Ovary (tissue), 9 donors: ENCODE results near the gene MICALL2. TPM values are rescaled to one million over a fixed set of nuclear protein-coding genes. Genes with fewer than 3 reads are reported as not detected.

Experiments
- DNase-seq, 5 donors: peaks; one replicate each; pipeline ENCODE4 v3.0.0-alpha.2; 2019 to 2020
- H3K27ac ChIP-seq, 2 donors: fragments of 200-600 bp; one replicate each; pipeline versions ENCODE4 v1.5.1 to v1.8.0; 2019 to 2022
- H3K27me3 ChIP-seq: fragments of 200-600 bp; one replicate; pipeline ENCODE4 v1.8.0; 2022
- H3K36me3 ChIP-seq: fragments of 200-600 bp; sonication (generic); one replicate; pipeline ENCODE4 v1.5.1; 2019
- H3K4me1 ChIP-seq: one replicate; pipeline ENCODE4 v1.8.1; 2013; ENCODE audit warnings: mild to moderate bottlenecking, moderate library complexity; ENCODE audit not compliant: insufficient read depth
- H3K4me3 ChIP-seq: fragments of 200-600 bp; sonication (generic); one replicate; pipeline ENCODE4 v1.5.1; 2017
- H3K9me3 ChIP-seq, 2 donors: fragments of 200-600 bp in 1 of 2; sonication (generic) in 1 of 2; one replicate each; pipeline versions ENCODE4 v1.5.1 to v1.8.1; 2013 to 2019; ENCODE audit warnings: mild to moderate bottlenecking in 1 of 2, moderate library complexity in 1 of 2
- EP300 ChIP-seq: sonication (generic); formaldehyde crosslinking; IDR thresholded peaks from one replicate; pipeline ENCODE4 v1.6.1; 2017; ENCODE audit warnings: antibody characterized with exemption
- POLR2A ChIP-seq: fragments of 450-650 bp; IDR thresholded peaks from one replicate; pipeline ENCODE4 v1.6.1; 2017; ENCODE audit warnings: antibody characterized with exemption, mild to moderate bottlenecking, moderate library complexity
- WGBS, 3 donors: extraction: QIAGEN DNeasy Blood & Tissue Kit in 1 of 3; methylation state at CpG; one replicate each; pipeline versions ENCODE4 v1.1.5 to v1.1.7; 2013 to 2017; 5-methylcytosine and 5-hydroxymethylcytosine counted together
- intact Hi-C, 4 donors: fragments of 100-400 bp; cut with DNase I; formaldehyde crosslinking; loops; one replicate each; pipeline versions ENCODE4 v1.11.0 to v1.15.1; 2022 to 2023
- polyA plus RNA-seq, 2 donors: library from polyadenylated mRNA; stranded (reverse); fragments of 200-250 nt in 1 of 2; fragments of 350-450 nt in 1 of 2; fragmentation: Illumina TruSeq in 1 of 2; extraction: RNeasy Lipid Tissue Mini Kit (QIAGEN cat#74804) in 1 of 2; gene quantifications; one replicate each; pipeline ENCODE4 v1.2.3, GENCODE V29; 2013 to 2014
- total RNA-seq, 7 donors: library from RNA; depleted of rRNA in 2 of 7; stranded (reverse); fragments of >200 nt in 2 of 7; fragmentation: NEBNext Ultra II Directional in 3 of 7; extraction: Animal tissue kit (Norgen Biotek cat#: 25700) in 3 of 7; gene quantifications; one replicate each; pipeline versions ENCODE4 v1.1.0 to v1.2.4, GENCODE V29; 2016 to 2023
- TF ChIP-seq, protein P1 (sequence below), 3 donors: fragments of 450-650 bp in 2 of 3; fragments of 200-600 bp in 1 of 3; IDR thresholded peaks; one replicate each; pipeline versions ENCODE4 v1.5.1 to v1.8.0; 2016 to 2022; ENCODE audit warnings: antibody characterized with exemption in 3 of 3, mild to moderate bottlenecking in 1 of 3
- donor health status: DM: no; HTN: no; CAD: no; lungs with moderate emphysema.
- donor health status: DM: no; HTN: no; CAD: no.
- donor health status: Bipolar disorder and iron deficiency.
- donor health status: DM: yes; HTN: yes; CAD: no.
- donor health status: DM: no; HTN: no; CAD: no.
- donor health status: DM: yes; HTN: yes; CAD: no.

The MICALL2 gene
- total and polyA plus RNA-seq, 9 donors: 0.95 to 13.4 (median 6.5) TPM

GRCh38 chr7:1455241-1455939, 3.9 kb downstream of the MICALL2 start:
- intact Hi-C loops: no loop called here
- 83 to 87% (median 87%) methylated on average over 17 to 26 of the region's 26 CpGs for WGBS, 3 donors
- Histone ChIP-seq H3K27me3 (no peaks in the 10 kb centered on the region), H3K4me3 (no peak overlapping the region), H3K9me3 (no peaks in the 10 kb centered on the region), H3K4me1 (peaks cover 7% of the 10 kb centered on the region), H3K27ac (no peak overlapping the region), H3K36me3 (no peaks in the 10 kb centered on the region)
- no peak for DNase-seq
- TF ChIP-seq POLR2A (no peak), EP300 (no peak)
- TF ChIP-seq, protein P1, sequence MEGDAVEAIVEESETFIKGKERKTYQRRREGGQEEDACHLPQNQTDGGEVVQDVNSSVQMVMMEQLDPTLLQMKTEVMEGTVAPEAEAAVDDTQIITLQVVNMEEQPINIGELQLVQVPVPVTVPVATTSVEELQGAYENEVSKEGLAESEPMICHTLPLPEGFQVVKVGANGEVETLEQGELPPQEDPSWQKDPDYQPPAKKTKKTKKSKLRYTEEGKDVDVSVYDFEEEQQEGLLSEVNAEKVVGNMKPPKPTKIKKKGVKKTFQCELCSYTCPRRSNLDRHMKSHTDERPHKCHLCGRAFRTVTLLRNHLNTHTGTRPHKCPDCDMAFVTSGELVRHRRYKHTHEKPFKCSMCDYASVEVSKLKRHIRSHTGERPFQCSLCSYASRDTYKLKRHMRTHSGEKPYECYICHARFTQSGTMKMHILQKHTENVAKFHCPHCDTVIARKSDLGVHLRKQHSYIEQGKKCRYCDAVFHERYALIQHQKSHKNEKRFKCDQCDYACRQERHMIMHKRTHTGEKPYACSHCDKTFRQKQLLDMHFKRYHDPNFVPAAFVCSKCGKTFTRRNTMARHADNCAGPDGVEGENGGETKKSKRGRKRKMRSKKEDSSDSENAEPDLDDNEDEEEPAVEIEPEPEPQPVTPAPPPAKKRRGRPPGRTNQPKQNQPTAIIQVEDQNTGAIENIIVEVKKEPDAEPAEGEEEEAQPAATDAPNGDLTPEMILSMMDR (IDR thresholded peaks at IDR 0.05): no peak

GRCh38 chr7:1454542-1454941, 4.7 kb downstream of the MICALL2 start:
- H3K4me1 ChIP-seq: peaks cover 7% of the 10 kb centered on the region
- H3K36me3 ChIP-seq: no peaks in the 10 kb centered on the region
- no peaks in the 10 kb centered on the region for H3K27me3 ChIP-seq
- no peak for DNase-seq
- H3K4me3 ChIP-seq: no peak overlapping the region
- intact Hi-C loops: no loop called here
- H3K9me3 ChIP-seq: no peaks in the 10 kb centered on the region
- 60 to 66% (median 64%) methylated on average over 14 of the region's 14 CpGs for WGBS, 3 donors
- no peak overlapping the region for H3K27ac ChIP-seq
- no peak for TF ChIP-seq POLR2A
- no peak for TF ChIP-seq EP300
- TF ChIP-seq, protein P1 (IDR thresholded peaks at IDR 0.05): no peak

- no peak for DNase-seq
- WGBS, 3 donors: 79 to 83% (median 80%) methylated on average over 19 of the region's 19 CpGs
- H3K4me1 ChIP-seq: no peaks in the 10 kb centered on the region
- intact Hi-C loops: no loop called here
- no peaks in the 10 kb centered on the region for H3K9me3 ChIP-seq
- H3K27me3 ChIP-seq: no peaks in the 10 kb centered on the region
- no peak overlapping the region for H3K27ac ChIP-seq
- no peak overlapping the region for H3K4me3 ChIP-seq
- TF ChIP-seq EP300: no peak
- no peak for TF ChIP-seq POLR2A
- TF ChIP-seq, protein P1 (IDR thresholded peaks at IDR 0.05): no peak
- no peaks in the 10 kb centered on the region for H3K36me3 ChIP-seq
These were observed 7.1 kb downstream of the MICALL2 start for GRCh38 chr7:1452205-1452604.

DNA sequence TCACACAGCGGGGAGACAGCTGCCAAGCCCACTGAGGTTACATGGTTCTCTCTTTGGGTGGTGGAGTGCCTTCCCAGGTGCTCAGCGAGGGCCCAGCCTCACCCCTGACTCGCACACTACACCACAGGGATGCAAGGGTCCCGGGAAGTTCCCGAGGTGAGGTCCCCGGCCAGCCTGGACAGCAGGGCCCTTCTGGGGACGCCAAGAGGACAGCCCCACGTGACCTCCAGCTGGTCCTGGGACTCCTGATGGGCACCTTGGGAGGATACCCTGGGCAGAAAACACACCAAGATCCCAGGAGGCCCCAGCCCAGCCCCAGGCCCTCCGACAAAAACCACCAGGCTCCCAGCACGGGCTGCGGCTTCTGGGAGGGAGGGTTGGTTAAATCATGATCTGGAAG, 8.3 kb downstream of the MICALL2 start:
- Histone ChIP-seq H3K4me3 (no peak overlapping the region), H3K4me1 (no peaks in the 10 kb centered on the region), H3K36me3 (no peaks in the 10 kb centered on the region), H3K27me3 (no peaks in the 10 kb centered on the region), H3K27ac (no peak overlapping the region), H3K9me3 (no peaks in the 10 kb centered on the region)
- intact Hi-C loops: no loop called here
- 93 to 95% (median 94%) methylated on average over 11 of the region's 11 CpGs for WGBS, 3 donors
- no peak for DNase-seq
- TF ChIP-seq, protein P1 (IDR thresholded peaks at IDR 0.05): no peak
- TF ChIP-seq EP300: no peak
- no peak for TF ChIP-seq POLR2A
